C4-2B (cell line): ENCODE measurements around the gene OTOG.

Experiments used
- CTCF ChIP-seq: fragments of 450-650 bp; conservative IDR thresholded peaks from 2 replicates; pipeline ENCODE4 v1.5.1; 2017; ENCODE audit warnings: mild to moderate bottlenecking
- ZFX ChIP-seq: fragments of 450-650 bp; IDR thresholded peaks from 2 replicates; pipeline ENCODE4 v1.6.1; 2017

GRCh38 chr11:17502630-17503029, 44.4 kb upstream of the OTOG start:
- no peak for TF ChIP-seq CTCF
- no peak for TF ChIP-seq ZFX
